Hematopoietic multipotent progenitor cell (in vitro differentiated cells): ENCODE data around the gene CCDC73. TPM values are rescaled to one million over a fixed set of nuclear protein-coding genes. Genes with fewer than 3 reads are reported as not detected.
"Not testable (repeated sequence)": the region's sequence is repeated elsewhere in the genome, so short reads cannot be mapped to it uniquely, and the experiment has no call there.

Experiments used
- DNase-seq, 3 donors: peaks; one replicate each; pipeline ENCODE4 v3.0.0-alpha.2; 2011 to 2015; ENCODE audit warnings: low read depth in 2 of 3, low spot score in 2 of 3
- total RNA-seq: library from RNA; depleted of rRNA; stranded (reverse); fragments of >200 nt; gene quantifications from one replicate; pipeline ENCODE4 v1.2.3, GENCODE V29; 2012

Gene CCDC73
- total RNA-seq, 1 donor, result under 0.01 TPM

- not testable (repeated sequence) for DNase-seq
Observed at GRCh38 chr11:32708978-32709377, 85.5 kb downstream of the CCDC73 start.

DNA sequence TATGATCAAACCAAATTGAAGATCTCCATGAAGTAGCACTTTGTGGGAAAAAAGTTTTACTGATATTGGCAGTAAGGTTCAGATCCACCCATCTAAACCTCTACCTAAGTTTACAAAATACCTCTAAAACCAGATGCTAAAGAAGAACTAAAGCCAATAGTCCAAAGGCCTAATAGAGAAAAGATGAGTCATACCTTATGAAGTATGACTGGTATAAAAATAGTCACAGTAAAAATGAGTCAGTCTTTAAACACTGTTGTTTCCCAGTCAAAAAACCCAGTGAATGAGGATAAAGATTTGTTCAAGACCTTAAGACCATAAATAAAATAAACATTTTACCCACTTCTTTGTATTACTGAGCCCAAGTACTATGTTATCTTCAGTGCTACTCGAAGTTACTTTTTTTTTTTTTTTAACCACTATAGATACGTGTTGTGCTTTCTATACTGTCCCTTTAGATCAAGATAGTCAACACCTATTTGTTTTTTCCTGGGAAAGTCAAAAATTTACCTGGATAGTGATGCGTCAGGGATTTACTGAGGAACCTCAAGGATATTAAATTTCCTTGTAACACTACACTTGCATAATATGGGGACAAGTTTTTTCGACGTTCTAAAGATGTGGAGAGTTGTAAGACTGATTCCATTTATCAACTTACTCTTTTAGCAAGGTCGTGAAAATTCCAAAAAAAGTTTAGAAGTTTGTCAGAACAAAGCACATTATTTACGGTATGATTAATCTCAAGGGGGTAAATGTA lies 87.3 kb downstream of the CCDC73 start:
- peak in 1 of 3 donors; percentile 11 for DNase-seq

GRCh38 chr11:32705309-32706033 lies 89.0 kb downstream of the CCDC73 start:
- DNase-seq, result no peak

GRCh38 chr11:32704775-32705174 lies 89.7 kb downstream of the CCDC73 start:
- DNase-seq, result no peak

DNA sequence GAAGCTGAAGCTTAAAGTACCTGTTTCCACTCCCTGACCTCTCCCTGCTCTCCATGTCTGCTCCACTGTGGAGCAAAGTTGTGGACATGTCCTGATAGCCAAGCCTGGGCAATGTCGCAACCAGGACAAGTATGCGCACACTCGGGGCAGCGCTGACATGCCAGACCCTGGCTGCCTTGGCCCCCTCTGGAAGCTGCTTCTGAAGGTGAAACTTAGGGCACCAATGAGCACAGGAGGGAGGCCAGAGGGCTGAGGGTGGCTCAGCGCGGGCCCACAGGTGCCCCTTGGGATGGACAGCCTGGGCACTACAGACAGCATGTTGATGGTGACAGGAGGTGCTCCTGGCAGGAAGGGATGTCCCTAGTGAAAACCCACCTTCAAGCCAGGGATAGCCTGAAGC lies 90.2 kb downstream of the CCDC73 start:
- no peak for DNase-seq

GRCh38 chr11:32701616-32702015 lies 92.8 kb downstream of the CCDC73 start:
- no peak for DNase-seq

DNA sequence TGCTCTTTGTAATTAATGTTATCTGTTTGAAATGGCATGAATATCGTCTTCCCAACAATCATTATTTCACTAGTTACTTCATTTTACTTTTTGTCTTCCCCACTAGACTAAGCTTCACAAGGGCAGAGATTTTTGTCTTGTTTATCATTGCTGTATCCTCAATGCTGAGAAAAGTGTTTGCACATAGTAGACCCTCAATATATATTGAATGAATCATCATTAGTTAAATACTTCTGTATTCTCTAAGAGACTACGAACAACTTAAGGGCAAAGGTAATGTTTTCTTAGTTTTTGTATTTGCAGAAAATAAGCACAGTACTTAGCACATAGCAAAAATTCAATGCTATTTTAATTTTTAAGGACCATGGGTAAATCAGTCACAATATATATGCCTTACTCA lies 95.9 kb downstream of the CCDC73 start:
- no peak for DNase-seq

GRCh38 chr11:32671051-32671450 lies 123.4 kb downstream of the CCDC73 start:
- DNase-seq, result no peak

DNA sequence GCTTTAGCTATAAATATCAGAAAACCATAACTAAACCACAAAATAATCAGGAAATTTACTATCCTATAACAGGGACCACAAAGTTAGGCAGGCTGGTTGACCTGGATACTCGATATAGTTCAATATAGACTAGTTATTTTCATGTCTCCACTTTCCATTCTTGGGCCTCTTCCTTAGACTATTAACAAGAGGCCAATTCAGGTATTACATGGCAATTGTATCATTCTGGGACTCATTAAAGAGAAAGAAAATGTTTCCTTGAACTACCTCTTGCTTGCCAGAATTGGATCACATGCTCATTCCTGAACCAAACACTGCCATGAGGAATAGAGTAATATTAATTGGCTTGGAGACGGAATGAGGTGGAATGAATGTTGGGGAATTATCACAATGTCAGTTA lies 134.8 kb downstream of the CCDC73 start:
- DNase-seq, result no peak

DNA sequence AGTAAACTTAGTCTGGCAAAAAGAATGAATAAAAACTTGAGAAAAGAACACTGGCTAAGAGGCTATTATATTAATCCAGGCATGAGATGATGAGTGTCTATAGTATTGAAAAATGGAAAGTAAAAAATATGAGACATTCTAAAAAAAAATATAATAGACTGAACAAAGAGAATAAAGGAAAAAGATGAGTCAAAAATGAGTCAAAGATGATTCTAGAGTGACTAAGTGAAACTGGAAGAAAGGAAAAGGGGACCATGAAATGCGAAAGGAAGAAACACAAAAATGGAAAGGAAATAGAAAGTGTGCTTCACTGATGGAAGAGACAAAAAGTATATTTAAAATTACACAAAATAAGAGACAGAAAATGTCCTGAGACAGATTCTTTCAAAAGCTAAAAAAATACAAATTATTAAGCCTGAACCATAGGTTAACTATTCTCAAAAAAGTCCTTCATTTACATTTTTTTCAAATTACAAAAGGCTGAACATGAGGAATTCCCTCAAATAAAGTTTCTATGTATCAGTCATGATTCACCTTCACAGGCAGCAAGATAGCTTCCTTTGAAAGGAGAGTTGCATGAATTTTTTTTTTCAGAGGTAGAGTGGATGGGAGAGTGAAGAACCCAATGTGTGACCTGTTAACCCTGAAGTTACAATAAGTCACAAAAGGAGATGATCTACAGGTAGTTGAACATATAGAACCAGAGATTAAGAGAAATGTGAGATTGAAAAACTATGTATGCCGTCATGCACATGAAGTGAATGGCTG lies 135.6 kb downstream of the CCDC73 start:
- no peak for DNase-seq

DNA sequence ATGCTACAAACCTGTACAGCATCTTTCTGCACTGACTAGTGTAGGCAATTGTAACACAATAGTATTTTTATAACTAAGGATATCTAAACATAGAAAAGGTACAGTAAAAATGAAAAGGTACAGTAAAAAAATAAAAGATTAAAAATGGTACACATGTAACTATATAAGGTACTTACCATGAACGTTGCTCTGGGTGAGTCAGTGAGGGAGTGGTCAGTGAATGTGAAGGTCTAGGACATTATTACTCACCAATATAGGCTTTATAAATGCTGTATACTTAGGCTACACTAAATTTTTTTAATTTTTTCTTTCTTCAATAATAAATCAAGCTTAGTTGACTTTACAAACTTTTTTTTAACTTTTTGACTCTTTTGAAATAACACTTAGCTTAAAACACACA lies 150.9 kb downstream of the CCDC73 start:
- no peak for DNase-seq

DNA sequence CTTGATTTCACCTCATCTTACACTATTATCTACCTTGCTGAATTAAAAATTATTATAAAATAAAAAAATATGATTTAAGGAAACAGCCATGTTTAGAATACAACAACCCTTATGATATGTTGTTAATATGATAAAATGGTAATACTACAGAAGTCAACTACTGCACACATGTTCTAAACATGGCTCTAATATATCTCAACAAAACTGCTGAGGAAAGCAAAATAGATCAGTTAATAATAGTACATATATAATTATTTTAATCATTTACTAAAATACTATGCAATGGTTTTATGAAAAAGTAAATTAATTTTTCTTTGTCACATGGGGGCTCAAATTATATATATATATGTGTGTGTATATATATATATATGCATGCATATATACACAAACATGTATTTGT lies 153.1 kb downstream of the CCDC73 start:
- DNase-seq, result no peak

GRCh38 chr11:32635819-32636218 lies 158.6 kb downstream of the CCDC73 start:
- no peak for DNase-seq

DNA sequence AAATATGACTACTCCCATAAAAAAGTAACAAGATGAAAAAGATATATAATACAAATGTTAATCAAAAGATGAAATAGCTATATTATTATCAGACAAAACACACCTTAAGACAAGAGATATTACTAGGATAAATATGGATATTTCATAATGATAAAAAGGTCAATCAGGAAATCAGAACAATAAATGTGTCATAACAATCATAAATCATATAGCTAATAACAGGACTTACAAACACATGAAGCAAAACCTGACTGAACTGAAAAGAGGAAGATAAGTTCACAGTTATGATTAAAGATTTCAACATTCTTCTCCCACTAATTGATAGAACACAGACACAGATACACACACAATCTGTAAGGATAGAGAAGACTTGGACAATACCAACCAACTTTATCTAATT lies 163.6 kb downstream of the CCDC73 start:
- DNase-seq, result peak in 1 of 3 donors; percentile 11

GRCh38 chr11:32616903-32617302 lies 177.6 kb downstream of the CCDC73 start:
- no peak for DNase-seq

DNA sequence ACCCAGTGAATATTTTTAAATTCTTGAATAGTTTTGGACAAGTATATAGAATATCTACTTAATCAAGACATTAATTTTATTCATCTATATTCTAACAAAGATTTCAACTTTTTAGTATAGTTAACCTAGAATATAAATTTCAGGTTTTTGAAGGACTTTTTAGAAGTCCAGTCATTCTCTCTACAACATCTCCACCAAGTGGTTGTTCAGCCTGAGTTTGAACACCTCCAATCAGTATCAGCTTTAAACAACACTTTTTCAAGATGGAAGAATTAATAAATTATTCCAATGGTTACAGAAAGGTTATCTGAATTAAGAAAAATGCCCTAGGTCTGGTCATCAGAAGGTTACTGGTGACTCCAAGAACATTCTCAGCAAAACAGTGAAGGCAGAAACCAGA lies 179.0 kb downstream of the CCDC73 start:
- DNase-seq, result peak in 2 of 3 donors; percentile 11 to 59

DNA sequence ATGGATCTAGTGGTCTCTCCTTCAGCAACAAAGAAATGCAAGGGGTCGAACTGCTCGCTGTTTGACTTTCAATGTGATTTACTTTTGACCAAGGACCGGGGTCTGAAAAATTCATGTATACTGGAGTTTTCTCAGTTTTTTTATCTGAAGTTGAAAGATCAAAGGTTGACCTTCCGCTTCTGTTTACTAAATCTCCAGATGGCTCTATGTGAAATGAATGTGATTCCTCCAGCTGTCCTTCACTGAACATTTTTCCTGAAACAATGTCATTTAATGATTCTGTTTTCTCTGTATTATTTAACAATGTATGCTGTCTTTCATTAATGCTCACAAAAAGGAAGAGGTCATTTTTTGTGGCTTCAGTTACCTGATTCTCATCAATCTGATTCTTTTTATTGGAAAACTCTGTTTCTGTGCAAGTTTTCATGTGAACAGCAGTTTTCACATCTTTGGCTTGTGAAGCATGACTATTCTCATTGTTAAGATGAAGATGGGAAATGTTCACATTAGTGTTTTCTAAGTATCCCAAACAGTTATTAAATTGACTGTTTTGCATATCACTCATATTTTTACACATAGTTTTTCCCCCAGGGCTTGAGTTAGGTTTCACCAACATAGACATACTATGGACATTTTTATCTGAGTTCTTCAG lies 180.8 kb downstream of the CCDC73 start:
- DNase-seq, result no peak

DNA sequence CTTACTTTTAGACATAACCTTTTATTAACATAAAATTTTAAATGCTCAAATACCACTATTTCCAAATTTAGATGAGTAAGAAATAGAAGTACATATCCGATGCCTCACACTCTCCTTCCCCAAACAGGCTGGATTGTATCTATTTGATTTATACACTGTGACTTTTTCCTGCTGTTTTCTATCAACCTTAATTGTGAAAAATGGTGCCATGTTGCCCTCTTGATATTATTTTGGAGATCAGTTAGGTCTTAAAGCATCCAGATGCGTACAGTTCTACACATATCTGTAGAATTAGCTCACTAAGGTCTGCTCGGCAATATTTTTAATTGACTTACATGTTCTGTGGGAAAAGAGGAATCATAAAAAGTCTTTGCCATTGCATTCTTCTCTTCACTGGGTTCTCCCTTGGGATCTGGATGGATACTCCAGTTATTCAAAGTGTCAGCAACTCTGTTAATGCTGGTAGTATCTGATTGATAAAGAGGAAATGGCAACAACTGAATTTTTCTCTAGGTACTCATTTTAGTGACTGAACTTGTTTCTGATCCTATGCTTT lies 183.6 kb downstream of the CCDC73 start:
- no peak for DNase-seq

DNA sequence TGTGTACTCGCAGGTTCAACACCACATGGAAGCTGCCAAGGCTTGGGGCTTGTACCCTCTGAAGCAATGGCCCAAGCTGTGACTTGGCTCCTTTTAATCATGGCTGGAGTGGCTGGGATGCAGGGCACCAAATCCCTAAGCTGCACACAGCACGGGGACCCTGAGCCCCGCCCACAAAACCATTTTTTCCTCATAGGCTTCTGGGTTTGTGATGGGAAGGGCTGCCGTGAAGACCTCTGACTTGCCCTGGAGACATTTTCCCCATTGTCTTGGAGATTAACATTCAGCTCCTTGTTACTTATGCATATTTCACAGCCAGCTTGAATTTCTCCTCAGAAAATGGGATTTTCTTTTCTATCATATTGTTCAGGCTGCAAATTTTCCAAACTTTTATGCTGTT lies 185.6 kb downstream of the CCDC73 start:
- not testable (repeated sequence) for DNase-seq

DNA sequence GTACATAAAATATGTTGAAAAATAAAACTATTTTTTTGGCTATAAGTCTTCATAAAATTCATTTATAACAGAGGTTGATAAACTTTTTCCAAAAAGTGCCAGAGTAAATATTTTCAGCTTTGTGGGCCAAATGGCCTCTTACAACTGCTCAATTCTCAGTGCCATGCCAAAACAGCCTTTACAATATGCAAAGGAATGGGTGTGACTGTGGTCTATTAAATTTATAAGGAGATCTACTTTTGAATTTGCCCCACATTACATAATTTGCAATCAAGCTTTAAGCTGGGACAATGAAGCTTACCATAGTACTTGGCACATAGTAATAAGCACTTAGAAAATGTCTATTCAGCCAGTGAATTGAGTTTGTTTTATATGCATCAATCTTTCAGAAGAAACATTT lies 188.2 kb downstream of the CCDC73 start:
- DNase-seq, result no peak
